Duodenal mucosa (tissue), 2 donors: ENCODE data around the gene SRPRA.

Source experiments
- H3K27ac ChIP-seq: one replicate; pipeline ENCODE4 v1.7.0; 2013; ENCODE audit warnings: low read depth, low read length
- H3K27me3 ChIP-seq, 2 donors: one replicate each; pipeline ENCODE4 v1.7.0; 2013; ENCODE audit warnings: low read length in 2 of 2, control low read depth in 1 of 2; ENCODE audit not compliant: insufficient read depth in 2 of 2, control insufficient read depth in 1 of 2
- H3K36me3 ChIP-seq, 2 donors: one replicate each; pipeline ENCODE4 v1.7.0; 2013; ENCODE audit warnings: low read length in 2 of 2, control low read depth in 1 of 2; ENCODE audit not compliant: insufficient read depth in 2 of 2, control insufficient read depth in 1 of 2
- H3K4me1 ChIP-seq, 2 donors: one replicate each; pipeline ENCODE4 v1.7.0; 2013; ENCODE audit warnings: low read length in 2 of 2, control low read depth in 1 of 2; ENCODE audit not compliant: insufficient read depth in 2 of 2, control insufficient read depth in 1 of 2
- H3K4me3 ChIP-seq, 2 donors: one replicate each; pipeline ENCODE4 v1.7.0; 2013; ENCODE audit warnings: low read length in 2 of 2, low read depth in 1 of 2
- H3K9ac ChIP-seq, 2 donors: one replicate each; pipeline ENCODE4 v1.7.0; 2013; ENCODE audit warnings: low read length in 2 of 2, low read depth in 1 of 2
- H3K9me3 ChIP-seq, 2 donors: one replicate each; pipeline ENCODE4 v1.7.0; 2013; ENCODE audit warnings: low read length in 2 of 2, control low read depth in 1 of 2; ENCODE audit not compliant: control insufficient read depth in 1 of 2

SRPRA gene

DNA sequence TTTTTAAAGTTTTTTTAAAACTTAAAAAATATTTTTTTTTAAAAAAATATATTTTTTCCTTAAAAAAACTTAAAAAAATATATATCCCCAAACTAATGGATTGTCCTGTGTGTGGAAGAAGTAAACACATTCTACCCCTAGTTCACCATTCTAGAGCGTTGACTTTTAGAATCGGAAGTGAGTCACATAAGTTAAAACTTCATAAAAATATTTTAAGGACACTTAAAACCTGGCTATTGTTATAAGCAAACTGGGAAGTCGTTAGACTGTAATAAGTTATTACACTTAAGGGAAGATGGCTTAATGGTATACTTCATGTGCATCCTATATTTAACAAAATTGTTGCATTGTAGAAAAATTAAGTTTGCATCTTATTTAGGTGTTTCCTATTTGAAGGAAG lies 36.0 kb downstream of the SRPRA start:
- no peaks in the 10 kb centered on the region for H3K9me3 ChIP-seq

GRCh38 chr11:126231725-126232459 lies 36.8 kb downstream of the SRPRA start:
- H3K36me3 ChIP-seq: peaks cover 0 to 26% of the 10 kb centered on the region in 2 donors
- no peak overlapping the region for H3K4me3 ChIP-seq

More for the DNA sequence above, 36.0 kb downstream of the SRPRA start:
- Histone ChIP-seq H3K27me3 (no peaks in the 10 kb centered on the region), H3K27ac (no peak overlapping the region), H3K9ac (no peak overlapping the region), H3K4me3 (no peak overlapping the region), H3K4me1 (peaks cover 7 to 13% of the 10 kb centered on the region in 2 donors), H3K36me3 (peaks cover 0 to 26% of the 10 kb centered on the region in 2 donors)

GRCh38 chr11:126229858-126230540 lies 38.7 kb downstream of the SRPRA start:
- Histone ChIP-seq H3K9me3 (no peaks in the 10 kb centered on the region), H3K27me3 (no peaks in the 10 kb centered on the region), H3K36me3 (peaks cover 0 to 17% of the 10 kb centered on the region in 2 donors), H3K4me3 (no peak overlapping the region), H3K9ac (no peak overlapping the region), H3K27ac (no peak overlapping the region), H3K4me1 (peaks cover 7 to 13% of the 10 kb centered on the region in 2 donors)

More at GRCh38 chr11:126231725-126232459, 36.8 kb downstream of the SRPRA start:
- Histone ChIP-seq H3K9ac (no peak overlapping the region), H3K27me3 (no peaks in the 10 kb centered on the region), H3K4me1 (peaks cover 7 to 13% of the 10 kb centered on the region in 2 donors), H3K27ac (no peak overlapping the region), H3K9me3 (no peaks in the 10 kb centered on the region)

- no peaks in the 10 kb centered on the region for H3K27me3 ChIP-seq
- H3K9ac ChIP-seq: no peak overlapping the region
- no peak overlapping the region for H3K27ac ChIP-seq
Measured at GRCh38 chr11:126226334-126227084, 42.2 kb downstream of the SRPRA start.

GRCh38 chr11:126225295-126225665 lies 43.4 kb downstream of the SRPRA start:
- no peak overlapping the region for H3K4me3 ChIP-seq
- no peak overlapping the region for H3K9ac ChIP-seq
- no peaks in the 10 kb centered on the region for H3K9me3 ChIP-seq
- peaks cover 0 to 11% of the 10 kb centered on the region in 2 donors for H3K36me3 ChIP-seq
- no peak overlapping the region for H3K27ac ChIP-seq
- H3K27me3 ChIP-seq: no peaks in the 10 kb centered on the region
- H3K4me1 ChIP-seq: no peaks in the 10 kb centered on the region

More at GRCh38 chr11:126226334-126227084, 42.2 kb downstream of the SRPRA start:
- Histone ChIP-seq H3K4me1 (peaks cover under 1 to 9% of the 10 kb centered on the region in 2 donors), H3K4me3 (no peak overlapping the region), H3K36me3 (peaks cover 0 to 11% of the 10 kb centered on the region in 2 donors), H3K9me3 (no peaks in the 10 kb centered on the region)

DNA sequence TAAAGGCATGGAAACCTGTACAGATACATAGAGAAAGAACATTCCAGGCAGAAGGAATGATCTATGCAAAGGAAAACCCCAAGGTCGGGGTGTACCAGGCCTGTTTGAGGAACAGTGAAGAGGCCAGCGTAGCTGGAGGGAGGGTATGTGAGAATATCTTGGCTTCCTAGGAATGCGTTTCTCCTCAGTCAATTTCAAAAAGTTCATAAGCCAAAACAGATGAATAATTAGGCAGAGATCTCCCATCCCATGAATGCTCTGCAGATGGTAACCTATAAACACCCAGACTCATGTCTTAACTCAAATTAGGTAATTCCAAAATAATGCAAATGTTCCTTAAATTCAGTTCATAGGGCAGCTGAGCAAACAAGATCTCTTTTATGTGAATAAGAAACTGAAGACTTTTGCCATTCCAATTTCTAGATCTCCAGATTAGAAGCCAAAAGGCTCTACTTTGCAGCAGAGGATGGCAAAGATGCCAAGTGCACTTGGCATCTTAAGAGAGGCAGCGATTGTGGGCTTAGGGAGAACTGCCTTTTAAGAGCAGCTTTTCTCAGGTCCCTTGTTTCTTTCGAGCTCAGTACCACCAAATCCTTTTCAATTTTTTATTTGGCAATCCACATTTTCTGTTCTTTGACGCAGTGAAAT lies 43.9 kb downstream of the SRPRA start:
- H3K4me1 ChIP-seq: no peaks in the 10 kb centered on the region
- no peak overlapping the region for H3K27ac ChIP-seq
- H3K9ac ChIP-seq: no peak overlapping the region
- H3K36me3 ChIP-seq: peaks cover 0 to 8% of the 10 kb centered on the region in 2 donors
- H3K4me3 ChIP-seq: no peak overlapping the region
- H3K9me3 ChIP-seq: no peaks in the 10 kb centered on the region
- H3K27me3 ChIP-seq: no peaks in the 10 kb centered on the region

DNA sequence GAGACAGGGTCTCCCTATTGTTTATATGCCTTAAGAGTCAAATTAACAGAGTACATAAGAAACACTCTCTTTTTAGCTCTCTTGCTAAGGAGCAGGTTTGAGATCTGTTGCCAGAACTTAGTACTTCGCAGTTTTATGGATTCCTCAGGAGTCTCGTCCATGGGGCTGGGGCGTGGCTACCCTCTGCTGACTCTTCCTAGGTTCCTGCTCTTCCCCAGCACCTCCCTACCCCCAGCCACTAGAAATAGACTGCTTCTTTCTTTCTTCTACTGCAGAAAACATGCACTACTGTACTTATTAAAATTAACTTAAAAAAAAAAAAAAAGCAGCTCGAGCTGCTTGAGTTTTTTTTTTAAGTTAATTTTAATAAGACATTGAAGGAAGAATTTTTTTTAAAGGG lies 49.1 kb downstream of the SRPRA start:
- Histone ChIP-seq H3K4me1 (peaks cover 19 to 34% of the 10 kb centered on the region in 2 donors), H3K9me3 (no peaks in the 10 kb centered on the region), H3K36me3 (no peaks in the 10 kb centered on the region), H3K4me3 (no peak overlapping the region), H3K27ac (no peak overlapping the region), H3K9ac (no peak overlapping the region), H3K27me3 (no peaks in the 10 kb centered on the region)

DNA sequence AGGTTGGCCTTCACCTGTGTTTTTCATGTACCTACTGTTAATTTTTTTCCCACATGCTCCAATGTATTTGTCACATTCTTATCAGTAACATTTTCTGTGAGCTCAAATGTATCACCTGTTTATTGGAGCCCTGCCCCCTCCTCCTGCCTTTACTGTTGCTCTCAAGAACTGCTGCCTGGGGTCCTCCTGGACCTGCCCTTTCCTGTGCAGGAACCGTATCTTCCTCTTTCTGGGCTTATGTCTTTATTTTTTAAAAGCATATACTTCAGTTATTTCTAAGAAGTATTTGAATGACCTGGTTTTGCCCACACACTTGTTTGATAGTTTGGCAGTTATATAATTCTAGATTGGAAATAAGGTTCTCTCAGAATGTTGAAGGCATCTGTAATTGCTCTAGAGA lies 51.2 kb downstream of the SRPRA start:
- H3K36me3 ChIP-seq: no peaks in the 10 kb centered on the region
- no peaks in the 10 kb centered on the region for H3K27me3 ChIP-seq
- H3K4me1 ChIP-seq: peaks cover 32 to 47% of the 10 kb centered on the region in 2 donors
- no peak overlapping the region for H3K27ac ChIP-seq
- H3K9me3 ChIP-seq: no peaks in the 10 kb centered on the region
- no peak overlapping the region for H3K4me3 ChIP-seq
- H3K9ac ChIP-seq: no peak overlapping the region

DNA sequence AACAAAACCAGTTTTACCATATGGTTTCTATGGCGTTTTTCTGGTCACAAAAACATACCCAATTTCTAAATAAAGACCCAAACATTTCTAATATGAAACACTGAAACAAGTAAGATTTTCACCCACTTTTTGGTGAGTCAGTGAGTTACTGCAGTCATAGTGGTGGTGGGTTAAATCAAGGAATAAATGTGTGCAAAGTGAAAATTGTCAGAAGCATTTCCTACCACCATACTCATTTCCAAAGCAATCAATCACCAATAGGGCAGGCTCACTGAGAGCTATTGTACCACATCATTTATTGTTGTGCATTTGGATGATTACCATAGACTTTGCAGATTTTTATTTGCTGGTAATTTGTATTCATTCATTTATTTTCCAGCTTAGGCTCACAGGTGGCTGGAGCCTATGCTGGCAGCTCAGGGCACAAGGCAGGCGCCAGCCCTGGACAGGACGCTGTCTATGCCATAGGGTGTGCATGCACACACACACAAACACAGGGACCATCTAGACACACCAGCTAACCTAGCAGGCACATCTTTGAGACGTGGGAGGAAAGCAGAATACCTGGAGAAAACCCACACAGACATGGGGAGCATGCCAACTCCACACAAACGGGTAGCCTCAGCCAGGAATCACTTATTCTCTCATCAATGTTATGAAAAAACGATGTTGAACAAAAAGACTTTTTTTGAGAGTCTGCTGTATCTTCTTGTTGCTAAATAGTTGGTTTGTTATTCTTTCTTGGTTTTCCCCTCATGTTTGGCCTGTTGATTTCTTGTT lies 52.0 kb downstream of the SRPRA start:
- Histone ChIP-seq H3K27ac (no peak overlapping the region), H3K27me3 (no peaks in the 10 kb centered on the region), H3K36me3 (no peaks in the 10 kb centered on the region), H3K9ac (no peak overlapping the region), H3K4me3 (peak overlapping the region in 1 of 2 donors; percentile 9), H3K4me1 (peaks cover 36 to 50% of the 10 kb centered on the region in 2 donors), H3K9me3 (no peaks in the 10 kb centered on the region)
